ENCODE measurements around the gene CR1L.
"Not testable (repeated sequence)": the region's sequence is repeated elsewhere in the genome, so short reads cannot be mapped to it uniquely, and the experiment has no call there.

Gene CR1L

GRCh38 chr1:207711285-207711684, 66.4 kb downstream of the CR1L start:
- TF ChIP-seq CTCF (IDR thresholded peaks at IDR 0.05) (peak; percentile 16; the same call in 1 of the 2 replicates), ZFX (IDR thresholded peaks at IDR 0.05; ENCODE audit: borderline replicate concordance) (no peak)
- no peak overlapping the region for H3K27ac ChIP-seq

GRCh38 chr1:207712701-207713100, 67.8 kb downstream of the CR1L start:
- not testable (repeated sequence) for H3K27ac ChIP-seq

- TF ChIP-seq ZFX (IDR thresholded peaks at IDR 0.05; ENCODE audit: borderline replicate concordance) (no peak), CTCF (IDR thresholded peaks at IDR 0.05) (no peak)
- H3K27ac ChIP-seq: no peak overlapping the region
Measured at GRCh38 chr1:207713529-207713928, 68.6 kb downstream of the CR1L start.

GRCh38 chr1:207719234-207719633, 74.3 kb downstream of the CR1L start:
- no peak overlapping the region for H3K27ac ChIP-seq
- no peak for TF ChIP-seq ZFX (IDR thresholded peaks at IDR 0.05; ENCODE audit: borderline replicate concordance)
- TF ChIP-seq CTCF (IDR thresholded peaks at IDR 0.05): no peak

- not testable (repeated sequence) for H3K27ac ChIP-seq
Measured at GRCh38 chr1:207728200-207728858, 83.4 kb downstream of the CR1L start.

GRCh38 chr1:207737503-207738157, 92.7 kb downstream of the CR1L start:
- H3K27ac ChIP-seq: peak overlapping the region; percentile 67

- peak overlapping the region; percentile 67 for H3K27ac ChIP-seq
Measured at GRCh38 chr1:207738158-207738659, 93.3 kb downstream of the CR1L start.

GRCh38 chr1:207740207-207740606, 95.3 kb downstream of the CR1L start:
- no peak overlapping the region for H3K27ac ChIP-seq

More at GRCh38 chr1:207740207-207740606, 95.3 kb downstream of the CR1L start:
- TF ChIP-seq CTCF (IDR thresholded peaks at IDR 0.05) (no peak), ZFX (IDR thresholded peaks at IDR 0.05; ENCODE audit: borderline replicate concordance) (no peak)

All from 22Rv1 (cell line).